ENCODE results near the gene DCBLD2.

GRCh38 chr3:98750276-98750919 lies 151.1 kb downstream of the DCBLD2 start:
- TF ChIP-seq POLR2A (IDR thresholded peaks at IDR 0.05; ENCODE audit: low read length) = no peak
- TF ChIP-seq GATA1 (IDR thresholded peaks at IDR 0.05; ENCODE audit: low read depth, low read length) = no peak

All from erythroblast (primary cell).